ENCODE results near the gene SEMA4F.

The SEMA4F gene

DNA sequence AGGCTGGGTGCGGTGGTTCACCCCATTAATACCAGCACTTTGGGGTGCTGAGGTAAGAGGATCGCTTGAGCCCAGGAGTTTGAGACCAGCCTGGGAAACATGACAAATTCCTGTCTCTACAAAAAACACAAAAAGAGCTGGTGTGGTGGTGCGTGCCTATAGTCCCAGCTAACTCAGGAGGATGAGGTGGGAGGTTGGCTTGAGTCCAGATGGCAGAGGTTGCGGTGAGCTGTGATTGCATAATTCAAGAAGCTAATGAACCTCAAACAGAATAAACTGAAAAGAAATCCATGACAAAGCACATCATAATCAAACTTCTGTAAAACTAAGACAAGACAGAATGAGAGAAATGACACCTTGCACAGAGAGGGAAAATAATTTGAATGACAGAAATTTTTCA, 54.8 kb downstream of the SEMA4F start:
- DNase-seq = no peak

DNA sequence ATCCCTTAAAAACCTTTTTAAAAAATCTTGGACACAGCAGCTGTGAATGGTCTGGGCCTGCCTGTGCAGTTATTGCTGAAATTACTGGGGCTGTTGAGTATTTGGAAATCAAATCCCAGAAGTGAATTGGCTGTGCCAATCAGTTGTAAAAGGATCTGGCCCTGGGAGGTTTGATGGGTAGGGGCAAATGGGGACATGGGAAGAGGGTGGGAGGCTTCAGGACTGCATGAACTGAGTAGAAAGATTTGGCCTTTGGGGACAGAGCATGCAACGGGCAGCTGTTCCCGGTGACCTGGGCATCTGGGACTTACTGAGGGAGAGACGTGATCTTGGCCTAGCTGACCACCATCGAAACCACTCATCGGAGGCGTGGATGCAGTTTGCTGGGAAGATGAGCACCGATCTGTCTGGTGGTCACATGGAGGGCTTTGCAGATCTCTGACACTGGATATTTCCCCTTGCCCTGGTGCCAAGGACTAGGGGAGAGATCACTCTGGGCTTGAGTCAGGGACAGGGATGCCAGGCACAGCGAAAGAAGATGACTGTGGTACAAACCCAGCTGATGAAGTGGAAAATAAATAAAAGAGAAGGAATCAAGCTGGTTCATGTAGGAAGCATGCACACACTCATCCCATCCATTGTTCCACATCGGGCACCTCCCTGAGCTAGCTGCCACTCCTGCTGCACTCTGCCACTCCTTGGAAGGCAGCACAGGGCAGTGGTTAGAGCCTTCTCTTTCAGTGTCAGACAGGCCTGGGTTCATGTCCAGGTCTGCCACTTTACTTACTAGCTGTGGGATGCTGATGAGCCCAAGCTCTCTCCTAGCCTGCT, 58.4 kb downstream of the SEMA4F start:
- no peak for DNase-seq

DNA sequence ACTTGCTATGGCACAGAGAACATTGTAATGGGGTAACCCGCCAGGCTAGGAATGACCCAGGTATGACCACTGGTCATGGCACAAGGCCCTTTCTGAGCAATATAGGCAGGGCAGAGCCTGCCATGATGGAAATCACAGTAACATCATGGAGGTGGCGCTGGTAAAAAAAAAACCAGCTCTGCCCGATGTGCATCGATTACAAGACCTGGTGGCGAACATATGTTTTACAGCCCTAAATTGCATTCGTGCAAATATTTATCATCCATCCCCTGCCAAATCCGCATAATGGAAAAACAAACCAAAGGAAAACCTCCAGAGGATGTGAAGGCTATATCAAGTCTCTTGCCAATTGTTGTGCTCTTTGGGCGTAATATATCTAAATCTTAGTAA, 60.6 kb downstream of the SEMA4F start:
- no peak for DNase-seq

DNA sequence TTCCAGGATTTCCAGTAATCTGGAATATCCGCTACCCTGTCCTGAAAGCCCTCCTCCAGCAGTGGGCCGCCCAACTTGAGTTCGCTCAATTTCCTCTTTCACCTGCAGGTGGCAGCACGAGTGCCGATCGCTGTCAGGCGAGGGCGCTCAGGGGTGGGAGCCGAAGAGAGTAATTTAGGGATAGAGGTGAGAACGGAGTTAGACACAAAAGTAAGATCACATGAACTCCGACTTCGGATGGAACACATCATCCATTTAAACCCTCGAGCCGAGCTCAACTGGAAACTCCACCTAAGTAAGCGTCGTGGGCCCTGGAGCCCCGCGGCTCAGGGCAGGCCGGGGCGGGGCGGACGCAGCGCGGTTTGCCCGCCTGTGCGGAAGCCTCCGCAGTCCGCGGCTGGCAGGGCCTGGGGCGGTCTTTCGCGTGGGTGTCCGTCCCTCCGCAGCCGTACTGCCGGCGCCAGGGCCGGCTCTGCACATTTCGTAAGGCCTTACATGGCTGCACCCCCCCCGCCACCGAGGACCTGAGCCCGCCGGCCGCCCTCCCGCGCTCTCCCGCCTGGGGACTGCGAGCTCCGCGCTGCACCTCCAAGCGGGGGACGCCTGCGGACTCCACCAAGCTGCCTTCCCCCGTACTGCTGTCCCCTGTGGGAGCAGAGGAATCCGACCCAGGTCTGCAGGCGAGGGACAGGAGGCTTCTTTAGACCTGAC, 61.2 kb downstream of the SEMA4F start:
- peak; percentile 55 to 83 (median 65) for DNase-seq

DNA sequence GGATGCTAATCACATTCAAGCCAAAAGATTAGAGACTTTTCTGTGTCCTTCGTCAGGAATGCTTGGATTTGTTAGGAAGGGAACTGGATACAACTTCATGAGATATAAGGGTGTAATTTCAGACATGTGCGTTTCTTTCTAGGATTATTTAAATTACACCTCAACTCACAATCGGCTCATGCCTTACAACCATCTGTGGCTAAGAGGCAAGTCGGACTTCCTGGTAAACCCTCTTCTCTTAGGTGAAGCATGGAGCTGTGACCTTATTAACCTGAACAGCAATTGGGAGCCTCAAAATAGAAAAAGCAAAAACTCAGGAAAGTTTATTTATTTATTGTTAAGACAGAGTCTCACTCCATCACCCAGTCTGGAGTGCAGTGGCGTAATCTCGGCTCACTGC, 61.8 kb downstream of the SEMA4F start:
- DNase-seq = no peak

DNA sequence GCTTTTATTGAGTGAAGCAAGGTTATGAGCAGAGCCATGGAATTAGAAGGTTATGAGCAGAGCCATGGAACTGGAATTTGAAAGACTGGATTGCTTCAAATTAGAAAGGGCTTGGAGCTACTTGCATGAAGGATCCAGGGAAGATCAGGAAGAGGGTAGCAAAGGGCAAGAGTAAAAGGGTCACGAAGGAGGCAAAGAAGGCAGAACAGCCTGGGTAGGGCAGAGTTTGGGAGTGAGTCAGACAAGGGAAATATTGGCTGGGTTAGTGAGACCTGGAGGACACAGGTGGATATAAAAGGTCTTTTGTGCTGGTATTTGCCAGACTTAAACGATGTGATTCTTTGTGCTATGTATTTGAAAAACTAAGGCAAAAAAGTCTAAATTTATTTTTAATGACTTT, 65.0 kb downstream of the SEMA4F start:
- DNase-seq = no peak

DNA sequence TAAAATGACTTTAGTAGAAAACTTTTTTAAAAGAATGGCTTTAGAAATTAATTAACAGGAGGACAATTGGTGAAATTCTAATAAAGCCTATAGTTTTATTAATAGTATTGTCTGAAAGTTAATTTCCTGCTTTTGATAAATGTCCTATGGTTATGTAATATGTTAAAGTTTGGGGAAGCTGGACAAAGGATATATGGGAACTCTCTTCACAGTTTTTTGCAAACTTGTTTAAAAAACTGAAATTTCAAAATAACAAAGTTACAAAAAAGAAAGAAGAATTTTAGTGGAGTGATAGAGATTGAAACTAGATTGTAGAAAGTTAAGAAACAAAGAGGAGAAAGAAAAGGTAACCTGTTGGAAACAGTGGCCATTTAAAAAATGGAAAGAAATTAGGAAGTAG, 67.3 kb downstream of the SEMA4F start:
- no peak for DNase-seq

DNA sequence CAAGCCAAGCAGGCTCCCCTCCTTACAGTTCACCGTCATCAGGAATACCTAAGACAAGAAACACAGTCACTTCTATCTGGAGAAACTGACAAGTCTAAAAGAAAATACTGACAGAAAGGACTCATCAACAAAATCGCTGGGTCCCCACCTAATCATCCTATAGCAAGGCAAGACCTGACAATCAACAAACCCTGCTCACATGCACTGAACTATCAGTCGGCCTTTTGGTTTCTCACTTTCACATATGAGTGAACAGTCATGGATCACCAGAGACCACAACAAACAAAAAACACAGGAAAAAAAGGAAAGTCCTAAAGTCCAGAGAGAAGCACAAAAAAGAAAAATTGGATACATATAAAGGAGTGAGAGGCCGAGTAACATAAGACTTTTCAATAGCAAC, 70.4 kb downstream of the SEMA4F start:
- DNase-seq = no peak

DNA sequence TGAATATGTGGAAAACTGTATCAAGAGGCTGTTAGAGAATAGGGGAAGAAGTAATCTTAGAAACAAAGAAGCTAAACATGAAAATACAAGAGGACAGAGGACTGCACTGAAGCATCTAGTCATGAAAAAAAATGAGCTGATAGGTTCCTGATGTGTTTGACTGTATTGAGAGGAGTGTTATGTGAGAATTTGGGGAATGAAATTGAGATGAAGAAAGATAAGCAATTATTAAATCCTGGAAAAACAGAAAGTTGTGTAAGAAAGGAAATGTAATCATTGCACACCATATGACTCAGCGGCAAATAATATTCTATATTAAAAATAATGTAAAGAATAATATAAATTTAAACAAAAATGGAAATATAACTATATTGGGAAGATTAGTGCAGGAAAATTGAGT, 71.2 kb downstream of the SEMA4F start:
- DNase-seq = no peak

DNA sequence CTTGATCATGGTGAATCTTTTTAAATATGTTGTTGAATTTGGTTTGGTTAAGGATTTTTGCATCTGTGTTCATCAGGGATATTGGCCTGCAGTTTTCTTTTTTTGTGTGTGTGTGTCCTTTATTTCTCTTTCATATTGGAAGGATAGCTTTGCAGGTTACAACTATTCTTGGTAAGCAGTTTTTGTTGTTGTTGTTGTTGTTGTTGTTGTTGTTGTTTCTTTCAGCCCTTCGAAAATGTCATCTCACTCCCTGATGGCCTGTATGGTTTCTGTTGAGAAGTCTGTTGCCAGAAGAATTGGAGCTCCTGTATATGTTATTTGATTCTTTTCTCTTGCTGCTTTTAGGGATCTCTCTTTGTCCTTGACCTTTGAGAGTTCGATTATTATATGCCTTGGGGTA, 74.8 kb downstream of the SEMA4F start:
- DNase-seq = no peak

DNA sequence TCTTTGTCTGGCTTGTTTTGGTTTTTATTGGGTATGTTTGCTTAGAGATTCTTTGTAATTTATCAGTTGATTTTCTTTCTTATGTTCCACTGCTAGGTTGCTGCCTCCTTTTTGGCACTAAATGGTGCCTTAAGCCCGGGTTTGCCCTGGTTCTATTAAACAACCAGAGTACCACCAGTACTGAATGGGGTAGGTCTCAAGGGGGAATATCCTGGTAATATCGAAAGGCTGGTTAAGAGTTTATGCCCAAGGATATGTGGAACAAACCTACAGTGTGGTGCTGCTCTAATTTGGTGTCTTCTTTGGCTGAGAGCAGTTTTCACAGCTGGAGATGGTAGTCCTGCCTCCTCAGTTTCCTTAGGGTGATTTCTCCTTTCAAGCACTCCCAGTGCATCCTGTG, 76.5 kb downstream of the SEMA4F start:
- no peak for DNase-seq

Measured in stimulated activated naive CD4-positive, alpha-beta T cell (primary cell).